GM19467 (cell line): Measurements from ENCODE around the gene CD74.
A peak's percentile ranks its signal among the peaks of the same experiment; 100 is the strongest.

Experiments
- ATAC-seq: cut with Tn5 transposase; IDR thresholded peaks from one replicate; pipeline ENCODE4 v1.9.1; 2021; ENCODE audit warnings: mild to moderate bottlenecking, moderate library complexity; ENCODE audit not compliant: unreplicated experiment

CD74 gene

DNA sequence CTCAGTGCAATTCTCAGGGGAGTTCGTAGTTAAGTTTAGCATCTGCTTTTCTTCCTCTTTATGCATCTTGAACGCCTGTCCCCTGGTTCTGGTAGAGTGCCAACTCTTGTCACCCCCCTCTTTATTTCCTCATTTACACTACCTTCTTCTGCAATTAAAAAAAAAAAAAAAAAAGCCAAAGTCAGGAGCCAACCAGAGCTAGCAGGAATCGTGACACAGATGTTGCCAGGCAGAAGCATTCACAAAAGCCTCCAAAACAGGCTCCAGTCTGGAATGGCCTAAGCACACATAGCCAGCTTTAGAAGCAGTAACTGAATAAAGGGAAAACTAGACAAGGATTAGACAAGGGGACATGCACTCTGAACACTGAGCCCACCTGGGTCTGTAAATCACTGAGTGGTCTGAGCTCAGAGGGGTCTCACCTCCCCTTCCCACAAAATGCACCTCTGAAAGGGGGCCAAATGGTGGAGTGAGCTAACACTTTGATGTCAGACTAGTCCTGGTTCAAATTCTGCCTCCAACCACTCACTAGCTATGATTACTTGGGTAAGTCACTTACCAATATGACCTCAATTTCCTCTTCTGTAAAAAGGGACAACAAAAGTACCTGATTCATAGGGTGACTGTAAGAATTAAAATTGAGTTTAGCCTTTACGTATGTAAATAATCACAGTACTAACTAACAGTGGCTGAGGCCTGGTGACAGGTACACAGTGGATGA is 2.0 kb downstream of the CD74 start:
- no peak for ATAC-seq

DNA sequence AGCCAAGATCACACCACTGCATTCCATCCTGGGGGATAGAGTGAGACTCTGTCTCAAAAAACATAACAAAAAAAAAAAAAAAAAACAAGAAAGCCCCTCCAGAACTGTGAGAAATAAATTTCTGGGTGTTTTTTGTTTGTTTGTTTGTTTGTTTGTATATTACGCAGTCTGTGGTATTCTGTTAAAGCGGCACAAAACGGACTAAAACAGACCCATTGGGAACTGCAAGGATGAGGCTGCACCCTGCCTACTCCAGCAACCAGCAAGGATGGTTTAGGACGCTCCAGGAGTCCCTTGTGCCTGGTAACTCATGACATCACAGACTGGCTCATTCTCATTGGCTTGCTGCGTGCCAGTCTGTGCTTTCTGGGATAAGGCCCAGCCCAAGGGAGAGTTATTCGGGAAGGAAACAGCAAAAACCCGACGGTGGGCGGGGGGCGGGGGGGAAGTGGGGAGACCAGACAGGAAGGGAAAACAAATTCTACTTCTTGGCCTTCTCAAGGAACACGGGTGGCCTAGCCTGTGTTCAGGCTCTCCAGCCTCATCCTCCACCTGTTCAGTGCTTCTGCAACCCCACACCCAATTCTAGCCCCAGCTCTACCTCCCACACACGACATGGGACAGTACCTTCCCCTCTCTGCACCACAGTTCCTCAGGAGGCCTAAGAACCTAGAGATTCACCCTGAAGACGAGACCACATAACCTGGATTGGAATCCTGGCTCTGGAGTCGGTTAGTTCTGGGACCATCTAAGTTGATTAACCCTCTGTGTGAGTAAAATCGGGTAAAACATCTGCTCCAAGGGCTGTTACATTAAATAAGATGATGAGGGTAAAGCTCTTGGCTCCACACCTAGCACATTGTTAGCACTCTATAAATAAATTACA is 2.8 kb downstream of the CD74 start:
- ATAC-seq: peak; percentile 28

DNA sequence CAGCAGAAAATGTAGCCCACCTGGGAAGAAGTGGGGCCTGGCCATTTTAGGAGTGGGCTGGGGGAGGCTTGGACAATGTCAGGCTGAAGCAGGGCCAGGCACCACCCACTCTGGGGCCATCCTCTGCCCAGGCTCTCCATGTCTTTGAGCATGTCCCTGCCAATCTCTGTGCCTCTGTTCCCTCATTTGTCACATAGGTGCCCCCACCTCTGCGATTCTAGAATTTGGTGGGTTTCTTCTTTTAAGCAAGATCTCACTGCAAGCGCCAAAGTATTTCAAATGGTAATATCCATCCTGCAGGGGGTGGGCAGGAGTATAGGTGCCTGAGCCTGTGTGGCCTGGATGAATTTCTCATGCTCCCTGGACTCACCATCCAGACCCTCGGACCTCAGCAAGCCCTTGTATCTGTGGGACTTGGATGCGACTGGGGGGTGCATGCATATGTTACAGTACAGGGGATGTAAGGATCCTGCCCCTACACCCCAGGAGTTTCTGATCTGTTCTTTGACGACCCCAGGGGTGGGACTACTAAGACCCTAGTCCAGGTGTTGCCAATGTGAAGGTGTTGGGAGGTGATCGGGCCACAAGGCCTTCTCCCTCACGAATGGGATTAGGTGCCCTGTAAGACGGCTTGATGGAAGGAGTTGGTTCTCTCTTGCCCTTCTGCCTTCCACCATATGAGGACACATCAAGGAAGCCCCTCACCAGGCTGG is 4.3 kb downstream of the CD74 start:
- no peak for ATAC-seq

DNA sequence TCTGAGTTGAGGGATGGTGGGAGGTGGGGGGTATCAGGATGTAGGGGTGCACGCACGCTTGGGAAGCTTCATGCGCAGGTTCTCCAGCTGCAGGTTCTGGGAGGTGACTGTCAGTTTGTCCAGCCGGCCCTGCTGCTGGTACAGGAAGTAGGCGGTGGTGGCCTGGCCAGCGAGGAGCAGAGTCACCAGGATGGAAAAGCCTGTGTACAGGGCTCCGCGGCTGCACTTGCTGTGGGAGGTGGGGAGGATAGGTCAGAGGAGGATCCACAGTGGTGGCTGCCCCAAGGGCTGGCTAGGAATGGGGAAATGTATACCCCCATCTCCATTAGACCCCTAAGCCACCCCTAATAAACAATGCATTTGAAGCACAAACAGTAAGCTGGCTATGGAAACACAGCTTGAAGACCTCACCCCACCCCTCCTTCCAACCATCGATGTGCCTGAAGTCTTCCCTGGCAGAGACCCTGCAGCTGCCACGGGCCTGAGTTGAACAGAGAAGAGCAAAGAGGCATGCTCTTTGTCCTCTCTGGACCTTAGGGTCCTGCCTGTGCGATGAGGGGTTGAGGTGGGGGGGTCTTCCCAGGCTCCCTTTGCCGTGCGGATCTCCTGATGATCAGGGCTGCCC is 5.5 kb downstream of the CD74 start:
- no peak for ATAC-seq

DNA sequence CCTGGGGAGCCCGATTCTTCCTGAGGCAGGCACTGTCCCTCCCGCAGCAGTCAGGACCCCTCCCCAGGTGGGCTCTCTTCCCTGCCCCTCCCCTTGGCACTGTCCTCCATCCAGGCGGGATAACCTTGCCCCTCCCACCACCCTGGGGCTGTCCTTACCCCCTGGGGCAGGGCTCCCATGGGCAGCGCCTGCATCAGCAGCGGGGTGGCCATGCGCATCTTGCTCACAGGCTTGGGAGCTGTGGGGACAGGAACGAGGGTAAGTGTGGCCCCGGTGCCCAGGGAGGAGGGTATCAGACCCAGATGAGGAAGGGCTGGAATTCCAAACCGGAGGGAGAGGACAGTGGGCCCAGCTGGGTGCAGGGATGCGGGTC is 6.0 kb downstream of the CD74 start:
- ATAC-seq: no peak

DNA sequence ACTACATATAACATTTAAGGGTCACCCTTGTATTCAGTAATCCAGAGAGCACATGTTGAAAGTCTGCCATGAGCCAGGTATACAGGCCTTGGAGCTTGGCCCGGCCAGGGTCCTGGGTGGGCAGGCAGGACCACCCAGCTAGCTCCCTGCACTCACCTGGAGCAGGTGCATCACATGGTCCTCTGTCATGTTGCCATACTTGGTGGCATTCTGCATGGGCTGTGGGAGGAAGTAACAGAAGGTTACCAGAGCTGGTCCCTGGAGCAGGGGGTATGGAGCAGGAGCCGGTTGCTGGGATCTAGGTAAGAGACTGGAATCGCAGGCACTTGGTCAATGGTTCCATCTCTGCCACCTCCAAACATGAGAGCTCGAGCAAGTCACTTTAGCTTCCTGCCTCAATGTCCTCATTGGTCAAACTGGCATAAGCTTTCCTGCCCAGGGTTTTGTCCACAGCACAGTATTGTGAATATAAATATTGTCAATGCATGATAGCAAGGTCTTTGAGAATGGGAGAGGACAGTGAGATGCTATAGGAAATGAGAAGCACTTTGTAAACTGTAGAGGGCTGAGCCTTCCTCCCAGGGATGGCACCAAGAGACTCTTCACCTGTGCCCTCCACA is 6.5 kb downstream of the CD74 start:
- no peak for ATAC-seq

DNA sequence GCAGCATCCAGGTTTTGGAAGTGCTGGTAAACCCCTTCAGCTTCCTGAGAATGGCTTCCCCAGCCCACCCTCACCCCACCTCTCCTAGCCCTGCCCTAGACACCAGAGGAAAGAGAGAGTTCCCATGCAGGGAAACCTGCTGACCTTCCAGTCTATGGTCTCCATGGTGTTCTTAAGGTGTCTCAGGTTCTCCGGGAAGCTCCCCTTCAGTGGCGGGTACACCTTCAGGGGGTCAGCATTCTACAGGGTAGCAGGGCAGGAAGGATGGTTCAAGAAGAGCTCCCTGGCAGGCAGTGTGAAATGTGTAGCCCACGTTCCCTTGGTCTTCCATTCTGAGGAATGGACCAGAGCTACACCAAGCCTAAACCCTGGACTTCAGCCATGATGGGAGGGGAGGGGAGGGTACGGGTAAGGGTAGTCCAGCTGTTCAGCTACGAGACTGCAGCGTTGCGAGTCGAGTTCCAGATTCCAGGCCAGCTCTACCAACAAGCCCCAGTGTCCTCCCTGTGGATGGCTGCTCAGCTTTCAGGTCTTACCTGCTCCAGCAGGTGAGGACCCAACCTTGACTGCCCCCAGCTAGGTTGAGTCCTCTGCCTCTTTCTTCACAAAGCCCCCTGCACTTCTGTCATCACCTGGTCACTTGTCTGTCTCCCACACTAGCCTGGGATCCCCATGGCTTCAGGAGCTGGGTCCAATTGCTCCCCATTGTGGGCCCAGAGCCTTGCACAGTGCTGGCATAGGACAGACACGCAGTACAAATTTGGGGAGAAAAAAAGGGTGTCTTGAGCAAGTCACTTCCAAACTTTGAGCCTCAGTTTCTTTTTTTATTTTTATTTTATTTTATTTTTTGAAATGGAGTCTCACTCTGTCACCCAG is 7.5 kb downstream of the CD74 start:
- ATAC-seq: no peak

DNA sequence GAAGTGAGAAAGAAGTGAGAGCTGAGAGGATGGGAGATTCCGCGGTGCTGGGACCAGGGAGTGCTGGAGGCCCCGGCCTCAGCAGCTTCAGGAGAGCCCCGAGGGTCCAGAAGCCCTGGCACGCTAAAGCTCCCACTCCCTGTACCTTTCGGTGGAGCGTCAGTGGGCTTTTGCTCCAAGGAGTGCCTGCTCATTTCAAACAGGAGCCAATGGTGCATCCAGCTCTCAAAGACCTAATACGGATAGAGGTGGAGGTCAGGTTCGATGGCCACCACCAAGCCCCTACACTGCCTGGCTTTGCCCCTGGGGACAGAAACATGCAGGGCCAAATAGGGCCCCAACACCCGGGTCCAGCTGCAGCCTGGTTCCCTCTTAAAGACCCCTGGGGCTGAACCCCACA is 8.2 kb downstream of the CD74 start:
- no peak for ATAC-seq

DNA sequence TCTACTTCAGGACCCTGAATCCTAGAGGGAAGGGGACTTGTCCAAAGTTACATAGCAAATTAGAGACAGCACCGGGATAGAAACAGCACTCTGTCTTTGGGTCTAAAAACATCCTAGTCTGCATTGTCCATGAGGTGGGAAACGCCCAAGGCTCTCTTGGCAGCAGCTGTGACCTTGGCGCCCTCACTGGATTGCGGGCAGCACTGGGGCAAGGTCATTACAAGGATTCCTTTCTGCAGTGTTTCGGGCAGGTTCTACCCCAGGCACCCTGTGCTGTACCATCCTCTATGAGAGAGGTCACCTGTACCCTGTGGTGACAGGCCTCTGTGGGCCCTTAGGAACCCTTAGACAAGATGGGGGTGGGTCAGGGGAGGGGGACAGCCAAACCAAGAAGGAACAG is 8.6 kb downstream of the CD74 start:
- ATAC-seq: no peak

DNA sequence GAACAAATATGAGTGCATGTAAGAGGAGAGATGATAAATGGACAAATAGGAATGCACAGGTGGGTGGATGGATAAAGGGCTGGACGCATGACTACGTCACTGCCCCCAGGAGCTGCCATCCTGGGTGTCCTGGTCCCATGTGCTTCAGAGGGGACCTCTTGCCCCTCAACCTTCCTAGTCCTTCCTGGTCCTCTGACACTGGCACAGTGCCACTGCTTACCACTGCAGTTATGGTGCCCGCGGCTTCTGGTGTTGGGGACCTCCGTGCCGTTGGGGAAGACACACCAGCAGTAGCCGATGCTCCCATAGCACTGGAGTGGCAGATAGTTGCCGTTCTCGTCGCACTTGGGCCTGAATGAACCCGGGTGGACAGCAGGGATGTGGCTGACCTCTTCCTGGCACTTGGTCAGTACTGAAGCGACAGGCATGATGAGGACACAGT is 9.8 kb downstream of the CD74 start:
- no peak for ATAC-seq

DNA sequence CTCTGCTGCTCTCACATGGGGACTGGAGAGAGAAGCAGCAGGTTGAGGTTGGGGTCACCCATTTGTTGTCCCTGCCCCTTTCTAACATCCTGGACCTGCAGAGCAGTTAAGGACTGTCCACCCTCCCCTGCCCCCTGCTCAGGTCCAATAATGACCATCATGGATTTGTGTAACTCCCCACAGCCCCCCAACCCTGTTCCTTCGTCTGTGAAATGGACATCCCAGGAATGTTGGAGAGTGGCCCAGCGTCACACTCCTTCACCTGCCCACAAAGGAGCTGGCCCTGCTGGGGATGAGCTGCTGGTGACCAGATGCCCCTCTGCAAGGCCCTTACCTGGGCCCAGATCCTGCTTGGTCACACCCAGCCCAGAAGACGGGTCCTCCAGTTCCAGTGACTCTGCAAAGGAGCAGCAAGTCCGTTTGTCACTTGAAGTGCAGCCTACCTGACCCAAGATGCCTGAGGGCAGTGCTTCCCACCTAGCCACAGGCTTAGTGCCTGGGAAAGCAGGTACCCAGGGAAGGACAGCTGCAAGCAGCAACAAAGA is 10.4 kb downstream of the CD74 start:
- no peak for ATAC-seq

DNA sequence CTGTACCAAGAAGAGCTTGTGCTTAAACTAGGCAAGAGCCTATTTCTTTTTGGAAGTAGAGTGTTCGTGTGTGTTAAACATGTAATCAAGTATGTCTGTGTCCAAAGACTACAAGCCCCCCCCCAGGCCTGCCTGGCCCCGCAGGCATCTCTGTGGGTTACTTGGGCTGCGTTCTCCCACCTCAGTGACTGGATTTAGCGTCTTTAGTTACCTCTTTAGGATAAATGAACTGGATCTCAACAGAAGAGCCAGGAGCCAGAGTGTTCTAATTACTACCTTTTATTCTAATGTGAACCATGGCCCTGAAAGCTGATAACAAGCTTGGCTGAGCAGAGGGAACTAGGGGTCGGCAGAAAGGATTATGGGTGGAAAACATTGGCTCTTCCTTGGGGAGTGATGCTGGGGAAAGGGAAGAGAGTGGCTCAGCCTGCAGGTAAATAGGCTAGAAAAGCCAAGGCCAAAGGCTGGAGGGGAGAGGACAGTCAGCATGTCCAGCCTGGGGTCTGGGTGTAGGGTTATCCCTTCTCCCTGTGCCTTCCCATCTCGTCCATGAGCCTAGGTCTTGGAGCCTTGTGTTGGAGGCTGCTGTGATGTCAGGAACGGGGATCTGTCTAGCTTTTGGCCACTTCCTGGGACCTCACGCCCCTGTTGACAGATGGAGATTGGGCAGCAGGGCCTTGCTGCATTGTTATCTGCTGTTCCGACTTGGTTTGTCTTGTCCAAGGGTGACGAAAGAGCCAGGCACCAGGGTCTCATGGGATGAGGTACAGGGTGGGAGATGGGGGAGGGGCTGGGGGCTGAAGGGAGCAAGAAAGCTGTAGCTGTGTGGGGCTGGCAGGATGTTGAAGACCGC is 11.1 kb downstream of the CD74 start:
- ATAC-seq: no peak

DNA sequence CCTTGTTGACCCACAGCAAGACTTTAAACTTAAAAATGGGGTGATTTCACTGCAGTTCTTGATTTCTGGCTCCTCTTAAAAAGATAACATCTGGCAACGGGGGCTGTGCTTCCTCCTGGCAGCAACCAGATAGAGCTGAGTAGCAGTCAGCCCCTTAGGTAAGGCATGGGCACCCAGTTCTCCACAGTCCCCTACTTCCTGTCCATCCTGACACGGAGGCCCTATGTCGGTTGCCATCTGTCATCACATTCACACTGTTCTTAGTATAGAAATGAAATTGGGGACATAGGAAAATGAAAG is 11.7 kb downstream of the CD74 start:
- no peak for ATAC-seq

DNA sequence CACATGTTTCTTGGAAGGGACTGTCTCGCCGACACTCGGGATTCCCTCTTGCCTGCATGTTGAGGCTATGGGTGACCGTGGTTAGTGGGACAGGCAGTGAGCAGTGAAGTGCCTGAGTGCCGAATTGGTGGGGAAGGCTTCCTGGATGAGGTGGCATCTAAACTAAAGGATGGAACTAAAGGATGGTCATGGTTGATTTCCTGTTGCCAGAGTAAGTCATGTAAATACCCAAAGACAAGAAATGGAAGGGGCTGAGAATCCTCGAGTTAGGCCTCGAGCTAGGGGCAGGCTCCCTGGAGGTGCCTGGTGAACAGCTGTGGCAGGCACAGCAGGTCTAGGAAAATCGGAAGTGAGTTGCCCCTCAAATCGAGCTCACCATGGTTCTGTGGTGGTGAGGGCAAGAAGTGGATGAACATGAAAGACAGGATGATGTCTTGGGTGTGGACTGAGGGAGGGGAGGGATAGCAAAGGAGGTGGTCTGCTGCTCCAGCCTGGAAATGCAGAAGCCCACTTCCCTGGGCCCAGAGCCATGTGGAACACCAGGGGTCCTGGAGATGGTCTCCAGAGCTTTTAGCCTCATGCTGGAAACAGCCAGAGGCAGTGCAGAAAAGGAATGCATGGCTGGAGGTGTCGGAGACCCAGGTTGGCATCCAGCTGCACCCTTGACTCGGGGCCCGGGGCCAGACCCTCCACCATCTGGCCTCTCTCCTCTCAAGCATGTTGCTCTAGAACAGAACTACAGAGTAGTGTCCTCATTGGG is 12.2 kb downstream of the CD74 start:
- ATAC-seq: no peak

DNA sequence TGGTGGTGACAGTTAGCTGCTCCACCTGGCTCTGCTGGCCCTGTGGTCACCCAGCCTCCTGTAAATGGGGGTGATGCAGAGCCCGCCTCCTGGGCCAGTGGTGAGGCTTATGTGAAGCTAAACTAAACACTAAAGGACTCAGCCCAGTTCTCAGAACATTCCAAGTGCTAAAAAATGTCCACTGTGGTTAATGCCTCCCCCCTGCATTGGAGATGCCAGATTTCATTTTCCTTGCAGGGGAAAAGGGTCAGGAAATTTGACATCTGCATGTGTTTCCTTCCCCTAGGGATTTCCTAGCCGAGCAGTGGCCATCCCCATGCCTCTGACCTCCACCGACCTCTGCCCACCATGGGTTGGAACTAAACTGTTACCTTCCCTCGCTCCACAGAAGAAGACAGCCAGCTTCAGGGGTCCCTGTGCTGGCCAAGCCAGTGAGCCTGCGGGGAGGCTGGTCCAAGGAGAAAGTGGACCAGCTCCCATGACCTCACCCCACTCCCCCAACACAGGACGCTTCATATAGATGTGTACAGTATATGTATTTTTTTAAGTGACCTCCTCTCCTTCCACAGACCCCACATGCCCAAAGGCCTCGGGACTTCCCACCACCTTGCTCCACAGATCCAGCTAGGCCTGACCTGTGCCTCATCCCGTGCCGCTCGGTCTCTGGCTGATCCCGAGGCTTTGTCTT is 13.0 kb downstream of the CD74 start:
- peak; percentile 16 for ATAC-seq

DNA sequence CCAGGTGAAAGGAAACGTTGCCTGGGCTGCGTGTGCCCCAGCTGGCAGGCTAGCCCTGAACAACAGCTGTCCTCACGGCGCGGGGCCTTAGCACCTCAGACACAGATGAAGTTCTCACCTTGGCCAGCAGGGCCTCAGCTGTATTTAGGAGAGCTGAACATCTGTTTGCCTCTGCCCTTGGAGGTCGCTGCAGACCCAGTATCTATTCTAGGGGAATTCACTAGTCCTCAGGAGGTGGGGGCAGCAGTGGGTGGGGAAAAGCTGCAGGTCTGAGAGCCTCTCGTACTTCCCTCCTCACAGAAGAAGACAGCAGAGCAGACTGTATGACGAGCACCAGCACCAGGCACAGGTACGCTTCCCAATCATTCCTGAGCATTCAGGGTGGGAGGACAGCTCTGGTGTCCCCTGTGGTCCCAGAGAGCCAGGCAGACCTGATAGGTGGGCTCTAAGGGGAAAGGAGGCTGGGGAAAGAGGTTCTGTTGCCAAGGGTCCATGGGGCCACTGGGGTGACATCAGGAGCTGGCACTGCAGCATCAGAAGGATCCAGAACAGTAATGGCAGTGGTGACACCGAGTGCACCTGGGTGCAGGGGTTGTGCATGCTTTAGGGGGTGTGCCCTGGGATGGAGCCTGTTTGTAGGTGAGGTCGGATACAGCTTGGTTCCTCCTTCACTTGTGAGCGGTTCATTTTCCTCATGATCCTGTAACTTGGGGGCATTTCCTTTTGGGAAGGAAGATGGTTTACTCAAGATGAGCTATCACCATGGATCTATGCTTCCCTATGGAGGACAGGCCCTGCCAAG is 13.8 kb downstream of the CD74 start:
- peak; percentile 56 for ATAC-seq
